Parathyroid adenoma (tissue), 2 donors: ENCODE measurements around the gene CHIC2.
A peak's percentile ranks its signal among the peaks of the same experiment; 100 is the strongest.

Experiments
- H2AFZ ChIP-seq: fragments of 300-600 bp; sonication (generic); one replicate; pipeline ENCODE4 v1.7.0; 2017; ENCODE audit warnings: antibody characterized with exemption, mild to moderate bottlenecking
- H3K27ac ChIP-seq: fragments of 300-600 bp; sonication (generic); one replicate; pipeline ENCODE4 v1.7.0; 2017
- H3K27me3 ChIP-seq: fragments of 300-600 bp; sonication (generic); one replicate; pipeline ENCODE4 v1.7.0; 2017; ENCODE audit warnings: low read length; ENCODE audit not compliant: control insufficient read depth, insufficient read depth
- H3K36me3 ChIP-seq: fragments of 300-600 bp; sonication (generic); one replicate; pipeline ENCODE4 v1.7.0; 2017; ENCODE audit warnings: low read length; ENCODE audit not compliant: control insufficient read depth, insufficient read depth
- H3K4me1 ChIP-seq: fragments of 300-600 bp; sonication (generic); one replicate; pipeline ENCODE4 v1.7.0; 2017; ENCODE audit warnings: control low read depth
- H3K4me2 ChIP-seq: fragments of 300-600 bp; sonication (generic); one replicate; pipeline ENCODE4 v1.7.0; 2017; ENCODE audit warnings: low read length
- H3K4me3 ChIP-seq: fragments of 300-600 bp; sonication (generic); one replicate; pipeline ENCODE4 v1.7.0; 2017; ENCODE audit warnings: low read depth, low read length
- H3K79me2 ChIP-seq: fragments of 300-600 bp; sonication (generic); one replicate; pipeline ENCODE4 v1.7.0; 2017; ENCODE audit warnings: control low read depth
- H3K9ac ChIP-seq: fragments of 300-600 bp; sonication (generic); one replicate; pipeline ENCODE4 v1.7.0; 2017; ENCODE audit warnings: mild to moderate bottlenecking
- H3K9me3 ChIP-seq: fragments of 300-600 bp; sonication (generic); one replicate; pipeline ENCODE4 v1.7.0; 2017; ENCODE audit warnings: low read length; ENCODE audit not compliant: control insufficient read depth
- TF ChIP-seq, protein P1 (sequence below): fragments of 300-600 bp; sonication (generic); IDR thresholded peaks from one replicate; pipeline ENCODE4 v1.7.0; 2017; ENCODE audit warnings: antibody characterized with exemption, mild to moderate bottlenecking
- donor health status: primary hyperparathyroidism.

The CHIC2 gene

DNA sequence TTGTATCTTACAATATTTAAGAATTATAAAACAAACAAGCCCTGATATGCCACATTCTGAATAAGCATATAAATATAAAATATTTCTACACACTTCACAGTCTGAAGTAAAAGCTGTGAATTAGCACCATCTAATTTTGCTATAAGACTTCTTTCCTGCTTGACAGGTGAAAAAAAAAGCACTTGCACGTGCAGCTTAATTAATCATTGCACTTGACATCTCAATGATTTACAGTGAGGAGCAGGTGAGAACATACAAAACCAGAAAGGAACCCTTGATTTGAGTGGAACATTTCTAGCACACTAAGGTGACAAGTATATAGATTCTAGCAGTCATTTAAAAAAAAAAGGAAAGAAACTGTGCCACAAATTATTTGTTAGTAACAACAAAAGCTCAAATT lies 47.9 kb downstream of the CHIC2 start:
- no peak overlapping the region for H3K4me2 ChIP-seq
- H3K27me3 ChIP-seq = no peaks in the 10 kb centered on the region
- no peaks in the 10 kb centered on the region for H3K36me3 ChIP-seq
- TF ChIP-seq, protein P1, sequence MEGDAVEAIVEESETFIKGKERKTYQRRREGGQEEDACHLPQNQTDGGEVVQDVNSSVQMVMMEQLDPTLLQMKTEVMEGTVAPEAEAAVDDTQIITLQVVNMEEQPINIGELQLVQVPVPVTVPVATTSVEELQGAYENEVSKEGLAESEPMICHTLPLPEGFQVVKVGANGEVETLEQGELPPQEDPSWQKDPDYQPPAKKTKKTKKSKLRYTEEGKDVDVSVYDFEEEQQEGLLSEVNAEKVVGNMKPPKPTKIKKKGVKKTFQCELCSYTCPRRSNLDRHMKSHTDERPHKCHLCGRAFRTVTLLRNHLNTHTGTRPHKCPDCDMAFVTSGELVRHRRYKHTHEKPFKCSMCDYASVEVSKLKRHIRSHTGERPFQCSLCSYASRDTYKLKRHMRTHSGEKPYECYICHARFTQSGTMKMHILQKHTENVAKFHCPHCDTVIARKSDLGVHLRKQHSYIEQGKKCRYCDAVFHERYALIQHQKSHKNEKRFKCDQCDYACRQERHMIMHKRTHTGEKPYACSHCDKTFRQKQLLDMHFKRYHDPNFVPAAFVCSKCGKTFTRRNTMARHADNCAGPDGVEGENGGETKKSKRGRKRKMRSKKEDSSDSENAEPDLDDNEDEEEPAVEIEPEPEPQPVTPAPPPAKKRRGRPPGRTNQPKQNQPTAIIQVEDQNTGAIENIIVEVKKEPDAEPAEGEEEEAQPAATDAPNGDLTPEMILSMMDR = no peak
- no peaks in the 10 kb centered on the region for H3K9me3 ChIP-seq
- no peak overlapping the region for H3K27ac ChIP-seq
- H3K4me3 ChIP-seq = no peak overlapping the region
- H3K4me1 ChIP-seq = no peaks in the 10 kb centered on the region
- H2AFZ ChIP-seq = no peak overlapping the region
- H3K79me2 ChIP-seq = no peaks in the 10 kb centered on the region
- H3K9ac ChIP-seq = no peak overlapping the region

DNA sequence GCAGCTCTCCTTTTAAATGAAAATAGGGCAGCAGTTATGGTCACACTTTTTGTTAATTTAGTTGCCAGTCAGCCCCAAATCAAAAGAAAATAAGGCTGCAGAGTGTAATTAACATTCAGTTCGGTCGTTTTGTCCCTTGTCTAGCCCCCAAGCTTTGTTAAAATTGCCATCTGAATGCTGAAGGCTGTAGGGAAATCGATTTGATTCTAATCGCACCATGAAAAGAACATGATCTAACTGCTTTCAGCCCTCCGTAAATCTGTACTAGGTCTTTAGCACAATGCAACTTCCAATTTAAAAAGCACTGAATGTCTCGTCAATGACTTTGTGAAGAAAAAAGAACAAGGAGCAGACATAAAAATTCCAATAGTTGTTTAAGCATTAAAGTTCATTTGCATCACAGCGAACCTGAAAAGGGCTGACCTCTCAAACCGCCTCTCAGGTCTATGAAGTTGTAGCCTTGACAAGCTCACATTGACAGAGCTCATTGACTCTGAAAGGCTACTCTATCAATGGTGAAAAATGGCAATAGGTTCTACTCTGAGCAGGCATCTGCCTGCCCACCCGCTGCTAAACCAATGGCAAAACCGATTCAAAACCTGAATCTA lies 48.9 kb downstream of the CHIC2 start:
- H3K4me2 ChIP-seq = no peak overlapping the region
- no peaks in the 10 kb centered on the region for H3K9me3 ChIP-seq
- H3K27ac ChIP-seq = no peak overlapping the region
- H3K4me1 ChIP-seq = no peaks in the 10 kb centered on the region
- H3K27me3 ChIP-seq = no peaks in the 10 kb centered on the region
- H2AFZ ChIP-seq = no peak overlapping the region
- H3K9ac ChIP-seq = no peak overlapping the region
- H3K36me3 ChIP-seq = no peaks in the 10 kb centered on the region
- H3K4me3 ChIP-seq = no peak overlapping the region
- H3K79me2 ChIP-seq = no peaks in the 10 kb centered on the region
- TF ChIP-seq, protein P1 = no peak

DNA sequence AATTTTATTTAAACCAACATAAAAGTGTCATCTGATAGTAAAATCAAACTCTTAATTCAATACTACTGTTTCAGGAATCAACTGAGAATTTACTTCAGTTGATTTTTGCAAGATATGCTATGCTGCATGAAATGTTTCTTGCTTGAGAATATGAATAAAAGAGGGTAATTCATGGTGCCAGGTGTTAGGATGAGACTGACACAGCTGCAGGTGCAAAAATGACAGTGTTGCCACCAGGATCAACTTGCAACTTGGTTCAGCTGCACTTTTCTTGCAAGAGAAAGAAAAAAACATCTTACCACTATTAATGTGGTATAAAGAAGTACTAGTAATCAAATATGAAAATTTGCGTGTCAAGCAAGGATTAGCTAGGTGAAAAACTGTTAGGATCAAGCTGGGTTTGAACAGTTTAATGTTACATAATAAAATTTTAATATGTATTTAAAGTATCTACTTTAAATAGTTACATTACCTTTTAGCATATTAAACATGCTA lies 49.7 kb downstream of the CHIC2 start:
- Histone ChIP-seq H3K27me3 (no peaks in the 10 kb centered on the region), H3K27ac (no peak overlapping the region), H3K9ac (no peak overlapping the region), H3K4me1 (no peaks in the 10 kb centered on the region), H2AFZ (no peak overlapping the region), H3K4me2 (no peak overlapping the region), H3K4me3 (no peak overlapping the region), H3K36me3 (no peaks in the 10 kb centered on the region), H3K9me3 (no peaks in the 10 kb centered on the region), H3K79me2 (no peaks in the 10 kb centered on the region)
- TF ChIP-seq, protein P1 = no peak

DNA sequence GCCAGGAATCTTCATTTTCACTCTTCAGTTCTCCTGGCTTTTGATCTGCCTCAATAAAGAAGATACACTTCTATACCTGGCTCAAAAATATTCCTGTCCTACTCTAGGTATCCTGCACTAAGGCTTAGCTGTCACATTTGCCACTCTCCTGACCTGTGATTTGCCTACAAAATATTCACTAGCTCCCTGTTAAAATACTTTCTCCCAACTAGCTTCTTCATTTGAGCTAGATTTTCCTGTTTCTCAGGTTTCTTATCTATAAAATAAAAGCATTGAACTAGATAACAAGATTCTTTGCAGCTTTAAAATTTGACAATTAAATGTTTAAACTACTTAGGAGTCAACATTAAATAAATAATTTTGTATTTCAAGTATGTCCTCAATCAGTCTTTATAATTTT lies 53.2 kb downstream of the CHIC2 start:
- no peak overlapping the region for H3K9ac ChIP-seq
- H3K4me3 ChIP-seq = no peak overlapping the region
- H3K9me3 ChIP-seq = no peaks in the 10 kb centered on the region

More for the DNA sequence above, 53.2 kb downstream of the CHIC2 start:
- Histone ChIP-seq H3K4me2 (peak overlapping the region; percentile 16), H3K27me3 (no peaks in the 10 kb centered on the region), H2AFZ (no peak overlapping the region), H3K36me3 (no peaks in the 10 kb centered on the region), H3K4me1 (no peaks in the 10 kb centered on the region), H3K79me2 (no peaks in the 10 kb centered on the region), H3K27ac (no peak overlapping the region)
- TF ChIP-seq, protein P1 = no peak
